ENCODE measurements around the gene TMEM63B. TPM values are rescaled to one million over a fixed set of nuclear protein-coding genes. Genes with fewer than 3 reads are reported as not detected.

Gene TMEM63B
- total RNA-seq, 2 experiments from 2014 or later: 15.5 to 17.9 TPM

- peaks cover 27% of the 10 kb centered on the region for H3K4me1 Mint-ChIP-seq (ENCODE audit: low read depth)
- POLR2A ChIA-PET: interaction anchor here (1.5 kb wide), 1 partner anchor 15 kb away, joined by 7 read pairs; no protein-coding TSS in a partner anchor
- DNase-seq (no peak), ATAC-seq (no peak)
- no peaks in the 10 kb centered on the region for H3K9me3 Mint-ChIP-seq (ENCODE audit: insufficient read depth)
- H3K27me3 Mint-ChIP-seq (ENCODE audit: low read depth): no peaks in the 10 kb centered on the region
- CTCF ChIA-PET: interaction anchor here (1.2 to 1.7 kb wide), 3 partner anchors 12 to 204 kb away, joined by 3 to 8 read pairs (median 4); partner anchors contain the start of gene AARS2
- peaks cover 55% of the 10 kb centered on the region for H3K36me3 Mint-ChIP-seq (ENCODE audit: low read depth)
- H3K27ac Mint-ChIP-seq: no peak overlapping the region
- no peak overlapping the region for H3K4me3 Mint-ChIP-seq
These were observed 18.1 kb upstream of the TMEM63B start for GRCh38 chr6:44109212-44109611.

DNA sequence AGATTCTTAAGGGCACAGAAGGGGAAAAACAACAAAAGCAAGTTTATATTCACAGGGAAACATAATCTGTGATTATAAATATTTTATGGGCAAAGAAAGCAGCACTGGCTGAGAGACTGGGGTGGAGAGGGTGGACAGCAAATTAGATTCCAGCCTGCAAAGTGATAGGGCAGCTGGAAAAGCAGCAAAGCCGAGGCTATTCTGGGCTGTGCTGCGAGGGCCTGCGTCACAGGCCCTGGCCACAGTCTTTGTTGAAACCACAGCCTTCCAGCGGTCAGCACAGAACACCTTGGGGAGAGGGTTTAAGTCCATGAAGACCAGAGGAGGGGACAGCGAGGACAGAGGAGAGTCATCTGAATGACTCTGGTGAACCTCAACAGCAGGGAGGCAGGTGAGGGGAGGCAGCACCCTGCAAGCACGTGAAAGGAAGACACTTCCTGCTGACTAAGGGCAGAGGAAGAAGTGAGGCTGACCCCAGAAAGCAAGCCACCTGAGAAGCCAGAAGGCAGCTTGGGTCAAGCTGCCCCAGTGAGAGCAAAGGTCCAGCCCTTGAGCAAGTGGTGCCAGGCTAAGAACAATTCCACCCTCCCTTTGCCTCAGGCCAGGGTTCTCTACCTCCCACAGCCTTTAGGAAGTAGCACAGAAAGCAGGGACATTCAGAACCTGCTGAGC, 17.2 kb upstream of the TMEM63B start:
- ChIA-PET POLR2A (interaction anchor here (0.8 kb wide), 1 partner anchor 132 kb away, joined by 3 read pairs; no protein-coding TSS in a partner anchor), CTCF (interaction anchor here (1.3 to 2.4 kb wide), 2 partner anchors 13 to 14 kb away, joined by 8 to 13 read pairs; no protein-coding TSS in a partner anchor)
- ATAC-seq (no peak), DNase-seq (no peak)
- H3K4me1 Mint-ChIP-seq (ENCODE audit: low read depth): peaks cover 22% of the 10 kb centered on the region
- H3K36me3 Mint-ChIP-seq (ENCODE audit: low read depth): peaks cover 48% of the 10 kb centered on the region
- no peaks in the 10 kb centered on the region for H3K27me3 Mint-ChIP-seq (ENCODE audit: low read depth)
- H3K27ac Mint-ChIP-seq: peak overlapping the region; percentile 54
- H3K9me3 Mint-ChIP-seq (ENCODE audit: insufficient read depth): no peaks in the 10 kb centered on the region
- H3K4me3 Mint-ChIP-seq: no peak overlapping the region

DNA sequence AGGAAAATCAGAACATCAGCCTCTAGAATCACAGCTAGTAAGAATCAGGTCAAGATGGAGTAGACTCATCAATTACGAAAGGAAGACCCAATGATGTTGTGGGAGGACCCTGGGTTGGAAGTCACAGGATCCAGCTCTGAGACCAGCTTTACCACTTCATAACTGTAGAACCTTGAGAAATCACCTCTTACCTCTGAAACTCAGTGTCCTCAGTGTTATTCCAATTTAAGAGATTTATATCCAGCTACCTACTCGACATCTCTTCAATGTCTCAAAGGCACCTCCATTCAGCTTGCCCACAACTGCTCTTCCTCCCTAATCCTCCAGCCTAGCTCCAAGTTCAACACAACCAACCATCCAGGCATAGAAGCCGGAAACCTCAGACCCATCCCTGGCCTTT, 16.4 kb upstream of the TMEM63B start:
- ChIA-PET CTCF (interaction anchor here (1.1 to 2.4 kb wide), 4 partner anchors 12 to 31 kb away, joined by 3 to 13 read pairs (median 4); no protein-coding TSS in a partner anchor), POLR2A (interaction anchor here (0.8 to 1.1 kb wide), 2 partner anchors 131 to 145 kb away, joined by 3 read pairs; no protein-coding TSS in a partner anchor)
- Mint-ChIP-seq H3K27ac (no peak overlapping the region), H3K27me3 (ENCODE audit: low read depth) (no peaks in the 10 kb centered on the region), H3K36me3 (ENCODE audit: low read depth) (peaks cover 52% of the 10 kb centered on the region), H3K4me1 (ENCODE audit: low read depth) (peaks cover 26% of the 10 kb centered on the region), H3K9me3 (ENCODE audit: insufficient read depth) (no peaks in the 10 kb centered on the region), H3K4me3 (no peak overlapping the region)
- DNase-seq (no peak), ATAC-seq (no peak)

DNA sequence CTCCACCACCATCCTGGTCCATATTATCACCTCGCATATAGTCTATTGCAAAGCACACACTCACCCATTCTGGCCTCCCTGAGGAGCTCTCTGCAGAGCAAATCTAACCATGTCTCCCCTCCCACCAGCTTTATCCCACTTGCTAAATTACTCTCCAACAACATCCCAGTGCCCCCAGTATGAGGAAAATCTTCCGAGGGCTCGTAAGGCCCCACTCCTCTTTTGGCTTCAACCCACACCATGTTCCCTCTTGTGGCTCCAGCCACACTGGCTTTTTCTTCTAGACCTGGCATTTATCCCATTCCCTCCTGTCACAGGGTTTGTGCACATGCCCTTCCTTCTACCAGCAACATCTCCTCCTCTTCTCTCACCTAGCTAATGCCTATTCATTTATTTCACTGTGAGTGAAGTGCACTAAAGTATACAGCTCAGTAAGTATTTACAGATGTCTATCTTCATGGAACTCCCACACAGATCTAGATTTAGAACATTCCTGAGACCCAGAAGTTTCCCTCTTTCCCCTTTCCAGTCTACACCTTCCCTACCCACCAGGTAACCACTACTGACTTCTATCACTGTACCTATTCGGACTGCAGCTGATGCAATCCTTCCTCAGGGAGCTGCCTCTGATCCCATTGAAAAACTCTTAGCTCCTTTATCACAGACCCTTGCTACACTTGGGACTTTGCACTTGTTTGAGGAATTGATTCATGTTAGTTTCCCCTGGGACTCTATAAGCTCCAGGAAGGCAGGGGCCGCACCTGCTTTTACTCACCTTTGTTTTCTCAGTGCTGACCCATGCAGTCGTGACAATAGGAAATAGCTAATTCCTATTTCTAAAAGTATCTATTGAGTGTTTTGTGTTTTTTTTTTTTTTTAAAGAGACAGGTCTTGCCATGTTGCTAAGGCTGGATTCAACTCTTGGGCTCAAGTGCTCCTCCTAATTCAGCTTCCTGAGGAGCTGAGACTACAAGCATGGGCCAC, 15.6 kb upstream of the TMEM63B start:
- H3K27ac Mint-ChIP-seq: peak overlapping the region; percentile 5
- no peak for DNase-seq
- no peaks in the 10 kb centered on the region for H3K27me3 Mint-ChIP-seq (ENCODE audit: low read depth)
- H3K4me3 Mint-ChIP-seq: no peak overlapping the region
- H3K9me3 Mint-ChIP-seq (ENCODE audit: insufficient read depth): no peaks in the 10 kb centered on the region
- ChIA-PET POLR2A (interaction anchor here (0.7 to 1.1 kb wide), 2 partner anchors 145 to 465 kb away, joined by 3 read pairs; no protein-coding TSS in a partner anchor), CTCF (interaction anchor here (0.6 to 2.4 kb wide), 5 partner anchors 12 to 32 kb away, joined by 3 to 13 read pairs (median 3); no protein-coding TSS in a partner anchor)
- peaks cover 54% of the 10 kb centered on the region for H3K36me3 Mint-ChIP-seq (ENCODE audit: low read depth)
- H3K4me1 Mint-ChIP-seq (ENCODE audit: low read depth): peaks cover 32% of the 10 kb centered on the region
- ATAC-seq: no peak

- ChIA-PET CTCF (interaction anchor here (1.2 to 1.3 kb wide), 2 partner anchors 10 to 17 kb away, joined by 3 read pairs; no protein-coding TSS in a partner anchor), POLR2A (no interaction called here)
- no peaks in the 10 kb centered on the region for H3K27me3 Mint-ChIP-seq (ENCODE audit: low read depth)
- no peak for DNase-seq
- H3K27ac Mint-ChIP-seq: no peak overlapping the region
- no peak overlapping the region for H3K4me3 Mint-ChIP-seq
- peaks cover 45% of the 10 kb centered on the region for H3K4me1 Mint-ChIP-seq (ENCODE audit: low read depth)
- H3K36me3 Mint-ChIP-seq (ENCODE audit: low read depth): peaks cover 62% of the 10 kb centered on the region
- no peaks in the 10 kb centered on the region for H3K9me3 Mint-ChIP-seq (ENCODE audit: insufficient read depth)
- no peak for ATAC-seq
These were observed 13.9 kb upstream of the TMEM63B start for GRCh38 chr6:44113414-44113813.

DNA sequence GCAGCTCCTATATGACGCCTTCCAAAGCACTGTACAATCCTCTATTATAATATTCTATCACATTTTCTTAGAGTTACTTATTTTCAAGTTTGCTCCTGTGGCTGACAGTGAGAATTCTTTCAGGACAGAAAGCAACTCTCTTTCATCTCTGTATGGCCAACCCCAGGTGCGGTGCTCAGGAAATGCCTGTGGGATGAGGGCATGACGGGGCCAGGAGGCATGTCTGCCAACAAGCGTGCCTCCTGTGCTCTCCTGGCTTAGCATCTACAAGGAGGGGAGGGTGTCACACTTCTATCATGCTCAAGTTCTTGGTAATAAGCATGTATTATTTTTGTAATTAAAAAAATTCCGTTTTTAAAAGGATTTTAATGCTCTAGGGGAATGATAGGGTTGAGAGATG, 11.5 kb upstream of the TMEM63B start:
- Mint-ChIP-seq H3K9me3 (ENCODE audit: insufficient read depth) (no peaks in the 10 kb centered on the region), H3K27me3 (ENCODE audit: low read depth) (no peaks in the 10 kb centered on the region), H3K36me3 (ENCODE audit: low read depth) (peaks cover 48% of the 10 kb centered on the region), H3K4me3 (no peak overlapping the region), H3K27ac (no peak overlapping the region), H3K4me1 (ENCODE audit: low read depth) (peaks cover 53% of the 10 kb centered on the region)
- ATAC-seq (no peak), DNase-seq (no peak)
- POLR2A ChIA-PET: interaction anchor here (0.7 kb wide), 1 partner anchor 15 kb away, joined by 3 read pairs; no protein-coding TSS in a partner anchor
- CTCF ChIA-PET: interaction anchor here (1.6 to 3.1 kb wide), 2 partner anchors 9 to 16 kb away, joined by 4 to 9 read pairs; no protein-coding TSS in a partner anchor

DNA sequence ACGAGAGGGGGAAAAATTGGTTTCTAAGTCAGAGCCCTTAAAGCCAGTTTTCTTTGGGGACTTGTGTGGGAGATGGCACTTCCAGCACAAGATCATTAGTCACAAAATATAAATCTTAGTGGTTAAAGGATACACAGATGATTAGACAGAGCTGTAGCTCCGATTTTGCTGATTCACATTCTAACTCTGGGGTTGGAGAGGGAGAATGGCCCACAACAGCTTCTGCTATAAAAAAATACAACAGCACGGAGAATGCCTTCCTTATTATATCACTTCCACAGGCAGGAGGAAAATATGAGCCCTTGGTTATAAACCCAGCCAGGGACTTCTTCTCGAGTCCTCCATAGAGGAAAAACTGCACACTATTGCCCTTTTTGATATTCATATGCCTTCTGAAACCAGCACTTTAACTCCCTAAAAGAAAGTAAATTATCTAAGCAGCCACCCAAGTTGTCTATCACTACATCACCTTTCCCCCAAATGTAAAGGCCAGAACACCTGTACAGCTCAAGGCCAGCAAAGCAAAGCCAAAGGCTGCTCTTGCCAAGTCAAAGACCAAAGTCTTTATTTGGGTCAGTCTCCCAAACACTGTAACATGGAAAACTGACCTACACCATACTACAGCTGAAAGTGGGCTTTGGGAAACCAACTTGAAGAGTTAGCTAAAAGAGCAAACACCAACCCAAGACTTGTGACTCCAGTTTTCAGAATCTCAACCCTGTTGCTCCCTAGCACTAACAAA, 10.5 kb upstream of the TMEM63B start:
- H3K9me3 Mint-ChIP-seq (ENCODE audit: insufficient read depth): no peaks in the 10 kb centered on the region
- peaks cover 41% of the 10 kb centered on the region for H3K36me3 Mint-ChIP-seq (ENCODE audit: low read depth)
- no peak overlapping the region for H3K4me3 Mint-ChIP-seq
- ATAC-seq (no peak), DNase-seq (no peak)
- H3K27ac Mint-ChIP-seq: no peak overlapping the region
- no peaks in the 10 kb centered on the region for H3K27me3 Mint-ChIP-seq (ENCODE audit: low read depth)
- peaks cover 52% of the 10 kb centered on the region for H3K4me1 Mint-ChIP-seq (ENCODE audit: low read depth)
- CTCF ChIA-PET: interaction anchor here (0.8 to 3.1 kb wide), 7 partner anchors 8 to 34 kb away, joined by 3 to 9 read pairs (median 4); no protein-coding TSS in a partner anchor
- POLR2A ChIA-PET: interaction anchor here (0.7 kb wide), 1 partner anchor 14 kb away, joined by 3 read pairs; no protein-coding TSS in a partner anchor

GRCh38 chr6:44117397-44118128, 9.8 kb upstream of the TMEM63B start:
- DNase-seq (no peak), ATAC-seq (no peak)
- POLR2A ChIA-PET: no interaction called here
- Mint-ChIP-seq H3K36me3 (ENCODE audit: low read depth) (peaks cover 35% of the 10 kb centered on the region), H3K27me3 (ENCODE audit: low read depth) (no peaks in the 10 kb centered on the region), H3K4me1 (ENCODE audit: low read depth) (peaks cover 58% of the 10 kb centered on the region), H3K4me3 (no peak overlapping the region), H3K27ac (no peak overlapping the region), H3K9me3 (ENCODE audit: insufficient read depth) (no peaks in the 10 kb centered on the region)
- CTCF ChIA-PET: interaction anchor here (0.8 to 3.1 kb wide), 7 partner anchors 13 to 56 kb away, joined by 3 to 9 read pairs (median 4); no protein-coding TSS in a partner anchor

GRCh38 chr6:44119704-44120262, 7.6 kb upstream of the TMEM63B start:
- DNase-seq (no peak), ATAC-seq (no peak)
- Mint-ChIP-seq H3K4me3 (no peak overlapping the region), H3K4me1 (ENCODE audit: low read depth) (peaks cover 80% of the 10 kb centered on the region), H3K36me3 (ENCODE audit: low read depth) (peaks cover 35% of the 10 kb centered on the region), H3K27me3 (ENCODE audit: low read depth) (no peaks in the 10 kb centered on the region), H3K27ac (no peak overlapping the region), H3K9me3 (ENCODE audit: insufficient read depth) (no peaks in the 10 kb centered on the region)
- POLR2A ChIA-PET: no interaction called here
- CTCF ChIA-PET: interaction anchor here (1.1 kb wide), 1 partner anchor 23 kb away, joined by 3 read pairs; no protein-coding TSS in a partner anchor

DNA sequence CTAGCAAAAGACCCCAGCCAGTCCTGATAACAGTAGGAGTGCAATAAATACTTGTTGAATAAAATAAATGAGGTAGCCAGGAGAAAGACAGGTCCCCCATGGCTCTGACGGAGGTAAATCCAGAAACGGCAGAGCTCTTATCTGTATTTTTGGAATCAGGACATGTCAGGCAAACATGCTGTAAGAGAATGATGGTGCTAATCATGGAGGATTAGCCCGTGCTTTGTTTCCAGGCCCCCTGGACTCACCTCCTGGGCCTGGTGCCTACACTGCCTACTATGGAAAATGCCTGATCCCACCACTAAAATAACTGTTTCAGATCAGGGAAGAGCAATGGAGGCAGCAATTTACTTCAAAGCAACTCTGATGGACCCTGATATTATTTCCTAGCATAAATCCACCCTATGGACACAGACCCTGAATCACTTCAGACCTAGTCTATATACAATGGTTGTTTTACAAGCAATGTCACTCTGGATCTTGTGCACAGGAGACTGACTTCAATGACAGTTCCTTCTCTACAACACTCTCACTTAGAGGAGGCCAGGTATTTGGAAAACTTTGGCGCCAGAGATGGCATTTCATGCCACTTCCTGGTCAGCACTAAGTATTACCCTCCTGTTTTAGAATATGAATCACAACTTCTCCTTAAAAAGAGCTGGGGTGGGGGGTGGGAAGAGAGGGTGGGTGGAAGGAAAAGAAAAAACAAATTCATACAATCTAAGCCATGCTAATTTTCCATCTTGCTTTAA, 6.5 kb upstream of the TMEM63B start:
- ATAC-seq: no peak
- Mint-ChIP-seq H3K4me1 (ENCODE audit: low read depth) (peaks cover 85% of the 10 kb centered on the region), H3K27ac (no peak overlapping the region), H3K9me3 (ENCODE audit: insufficient read depth) (no peaks in the 10 kb centered on the region), H3K4me3 (no peak overlapping the region), H3K27me3 (ENCODE audit: low read depth) (no peaks in the 10 kb centered on the region), H3K36me3 (ENCODE audit: low read depth) (peaks cover 36% of the 10 kb centered on the region)
- ChIA-PET CTCF (no interaction called here), POLR2A (interaction anchor here (1.4 kb wide), 1 partner anchor 126 kb away, joined by 4 read pairs; the partner anchor contains the start of gene HSP90AB1)
- no peak for DNase-seq
